PC-9 (cell line): ENCODE measurements around the gene CCDC85A.

ENCODE experiments used
- EZH2 ChIP-seq: fragments of 200-600 bp; sonication (generic); IDR thresholded peaks from 2 replicates; pipeline ENCODE4 v1.8.0; 2017; ENCODE audit warnings: antibody characterized with exemption, low read depth
- TF ChIP-seq, protein P1 (sequence below): fragments of 200-600 bp; sonication (generic); conservative IDR thresholded peaks from 2 replicates; pipeline ENCODE4 v1.6.1; 2017; ENCODE audit warnings: mixed run types, antibody characterized with exemption, mild to moderate bottlenecking, moderate library complexity

DNA sequence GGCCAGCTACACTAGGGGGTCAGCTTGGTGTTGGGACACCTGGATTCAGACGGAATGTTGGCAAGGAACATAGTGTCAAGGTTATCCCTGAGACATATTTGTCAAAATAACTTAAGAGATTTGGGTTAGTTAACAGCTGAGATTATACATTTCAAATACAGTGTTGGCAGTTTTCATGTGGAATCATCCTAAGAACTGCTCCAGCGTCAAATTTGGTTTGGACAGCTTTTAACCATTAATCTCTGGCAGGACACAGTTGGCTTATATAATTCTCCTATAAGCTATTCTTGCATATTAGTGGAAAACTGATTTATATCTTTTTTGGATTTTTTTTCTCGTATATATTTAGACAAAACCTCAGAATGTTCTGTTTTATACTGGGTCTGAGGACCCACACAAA, 132.2 kb downstream of the CCDC85A start:
- TF ChIP-seq EZH2, result no peak
- TF ChIP-seq, protein P1, sequence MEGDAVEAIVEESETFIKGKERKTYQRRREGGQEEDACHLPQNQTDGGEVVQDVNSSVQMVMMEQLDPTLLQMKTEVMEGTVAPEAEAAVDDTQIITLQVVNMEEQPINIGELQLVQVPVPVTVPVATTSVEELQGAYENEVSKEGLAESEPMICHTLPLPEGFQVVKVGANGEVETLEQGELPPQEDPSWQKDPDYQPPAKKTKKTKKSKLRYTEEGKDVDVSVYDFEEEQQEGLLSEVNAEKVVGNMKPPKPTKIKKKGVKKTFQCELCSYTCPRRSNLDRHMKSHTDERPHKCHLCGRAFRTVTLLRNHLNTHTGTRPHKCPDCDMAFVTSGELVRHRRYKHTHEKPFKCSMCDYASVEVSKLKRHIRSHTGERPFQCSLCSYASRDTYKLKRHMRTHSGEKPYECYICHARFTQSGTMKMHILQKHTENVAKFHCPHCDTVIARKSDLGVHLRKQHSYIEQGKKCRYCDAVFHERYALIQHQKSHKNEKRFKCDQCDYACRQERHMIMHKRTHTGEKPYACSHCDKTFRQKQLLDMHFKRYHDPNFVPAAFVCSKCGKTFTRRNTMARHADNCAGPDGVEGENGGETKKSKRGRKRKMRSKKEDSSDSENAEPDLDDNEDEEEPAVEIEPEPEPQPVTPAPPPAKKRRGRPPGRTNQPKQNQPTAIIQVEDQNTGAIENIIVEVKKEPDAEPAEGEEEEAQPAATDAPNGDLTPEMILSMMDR, result no peak
